ENCODE results near the gene PAPPA.

DNA sequence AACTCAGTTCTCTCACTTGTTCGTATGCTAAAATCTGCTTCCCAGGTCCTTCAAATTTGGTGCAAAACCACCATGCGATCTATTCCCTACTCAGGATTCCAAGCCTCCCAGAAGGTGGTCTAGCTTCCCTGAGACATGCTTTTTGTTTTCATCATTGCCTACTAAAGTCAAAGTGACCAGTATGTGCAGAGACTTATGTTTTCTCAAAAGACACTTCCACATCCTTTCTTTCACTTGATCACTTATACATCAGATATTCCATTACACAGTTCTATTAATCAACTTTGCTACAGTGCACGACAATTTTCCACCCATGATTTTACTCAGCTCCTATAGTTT, 242.1 kb downstream of the PAPPA start:
- TF ChIP-seq, protein P1, sequence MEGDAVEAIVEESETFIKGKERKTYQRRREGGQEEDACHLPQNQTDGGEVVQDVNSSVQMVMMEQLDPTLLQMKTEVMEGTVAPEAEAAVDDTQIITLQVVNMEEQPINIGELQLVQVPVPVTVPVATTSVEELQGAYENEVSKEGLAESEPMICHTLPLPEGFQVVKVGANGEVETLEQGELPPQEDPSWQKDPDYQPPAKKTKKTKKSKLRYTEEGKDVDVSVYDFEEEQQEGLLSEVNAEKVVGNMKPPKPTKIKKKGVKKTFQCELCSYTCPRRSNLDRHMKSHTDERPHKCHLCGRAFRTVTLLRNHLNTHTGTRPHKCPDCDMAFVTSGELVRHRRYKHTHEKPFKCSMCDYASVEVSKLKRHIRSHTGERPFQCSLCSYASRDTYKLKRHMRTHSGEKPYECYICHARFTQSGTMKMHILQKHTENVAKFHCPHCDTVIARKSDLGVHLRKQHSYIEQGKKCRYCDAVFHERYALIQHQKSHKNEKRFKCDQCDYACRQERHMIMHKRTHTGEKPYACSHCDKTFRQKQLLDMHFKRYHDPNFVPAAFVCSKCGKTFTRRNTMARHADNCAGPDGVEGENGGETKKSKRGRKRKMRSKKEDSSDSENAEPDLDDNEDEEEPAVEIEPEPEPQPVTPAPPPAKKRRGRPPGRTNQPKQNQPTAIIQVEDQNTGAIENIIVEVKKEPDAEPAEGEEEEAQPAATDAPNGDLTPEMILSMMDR (IDR thresholded peaks at IDR 0.05; ENCODE audit: insufficient read depth, low read length, poor library complexity, severe bottlenecking): no peak
- no peak for TF ChIP-seq EZH2phosphoT487 (conservative IDR thresholded peaks at IDR 0.05; ENCODE audit: low read length)

All from SU-DHL-6 (cell line).